Tibial artery (tissue), 4 donors: Measurements from ENCODE around the gene DHPS.

ENCODE experiments used
- DNase-seq, 2 donors: peaks; one replicate each; pipeline ENCODE4 v3.0.0-alpha.2; 2019
- H3K27ac ChIP-seq, 2 donors: fragments of 200-600 bp; sonication (generic) in 1 of 2; 1 replicate in 1 of 2; 2 replicates in 1 of 2; pipeline ENCODE4 v1.5.1; 2018 to 2019; ENCODE audit warnings: mild to moderate bottlenecking in 1 of 2
- H3K27me3 ChIP-seq, 2 donors: fragments of 200-600 bp; sonication (generic) in 1 of 2; one replicate each; pipeline versions ENCODE4 v1.5.1 to v1.6.0; 2016 to 2019
- H3K36me3 ChIP-seq, 3 donors: fragments of 200-600 bp; sonication (generic) in 2 of 3; one replicate each; pipeline ENCODE4 v1.5.1; 2016 to 2019; ENCODE audit warnings: mild to moderate bottlenecking in 2 of 3
- H3K4me1 ChIP-seq, 4 donors: fragments of 200-600 bp; sonication (generic) in 2 of 4; 1 replicate in 3 of 4; 2 replicates in 1 of 4; pipeline ENCODE4 v1.5.1; 2016 to 2019
- H3K4me3 ChIP-seq, 2 donors: fragments of 200-600 bp; sonication (generic) in 1 of 2; 1 replicate in 1 of 2; 2 replicates in 1 of 2; pipeline ENCODE4 v1.5.1; 2018 to 2019; ENCODE audit warnings: mild to moderate bottlenecking in 2 of 2
- H3K9me3 ChIP-seq, 3 donors: fragments of 200-600 bp; sonication (generic) in 1 of 3; one replicate each; pipeline ENCODE4 v1.5.1; 2016 to 2019
- CTCF ChIP-seq, 2 experiments: fragments of 200-600 bp in 1 of 2; fragments of 450-650 bp in 1 of 2; IDR thresholded peaks; one replicate each; pipeline ENCODE4 v1.5.1; 2017 to 2019; ENCODE audit warnings: antibody characterized with exemption in 2 of 2, mild to moderate bottlenecking in 1 of 2, moderate library complexity in 1 of 2
- intact Hi-C: fragments of 100-400 bp; cut with DNase I; formaldehyde crosslinking; loops from one replicate; pipeline ENCODE4 v1.15.0; 2023; ENCODE audit warnings: low total_unique reads

Gene DHPS

GRCh38 chr19:12695997-12696365 is 14.3 kb upstream of the DHPS start:
- H3K4me3 ChIP-seq: peak overlapping the region; percentile 66 to 93
- H3K36me3 ChIP-seq: peaks cover 4 to 14% (median 14%) of the 10 kb centered on the region in 3 donors
- DNase-seq: no peak
- H3K9me3 ChIP-seq: no peaks in the 10 kb centered on the region
- peaks cover 3 to 21% (median 14%) of the 10 kb centered on the region in 4 donors for H3K4me1 ChIP-seq
- no peaks in the 10 kb centered on the region for H3K27me3 ChIP-seq
- intact Hi-C loops: no loop called here
- TF ChIP-seq CTCF (IDR thresholded peaks at IDR 0.05): no peak
- H3K27ac ChIP-seq: peak overlapping the region; percentile 79 to 83

- Histone ChIP-seq H3K27ac (peak overlapping the region in 1 of 2 donors; percentile 79), H3K36me3 (peaks cover 0 to 9% (median 9%) of the 10 kb centered on the region in 3 donors), H3K4me3 (peak overlapping the region; percentile 66 to 93), H3K4me1 (peaks cover 3 to 21% (median 14%) of the 10 kb centered on the region in 4 donors), H3K27me3 (no peaks in the 10 kb centered on the region), H3K9me3 (no peaks in the 10 kb centered on the region)
- DNase-seq: no peak
- intact Hi-C loops: no loop called here
- no peak for TF ChIP-seq CTCF (IDR thresholded peaks at IDR 0.05)
Measured at GRCh38 chr19:12695514-12695913, 13.8 kb upstream of the DHPS start.

GRCh38 chr19:12695096-12695495 is 13.4 kb upstream of the DHPS start:
- TF ChIP-seq CTCF (IDR thresholded peaks at IDR 0.05): no peak

GRCh38 chr19:12694641-12695040 is 13.0 kb upstream of the DHPS start:
- Histone ChIP-seq H3K4me1 (peaks cover 3 to 21% (median 14%) of the 10 kb centered on the region in 4 donors), H3K27me3 (no peaks in the 10 kb centered on the region), H3K9me3 (no peaks in the 10 kb centered on the region), H3K36me3 (peaks cover 0 to 4% (median 2%) of the 10 kb centered on the region in 3 donors), H3K4me3 (no peak overlapping the region), H3K27ac (no peak overlapping the region)
- TF ChIP-seq CTCF (IDR thresholded peaks at IDR 0.05): no peak
- intact Hi-C loops: no loop called here
- no peak for DNase-seq

More at GRCh38 chr19:12695096-12695495, 13.4 kb upstream of the DHPS start:
- intact Hi-C loops: no loop called here
- no peak overlapping the region for H3K27ac ChIP-seq
- H3K4me3 ChIP-seq: no peak overlapping the region
- no peaks in the 10 kb centered on the region for H3K27me3 ChIP-seq
- no peaks in the 10 kb centered on the region for H3K9me3 ChIP-seq
- H3K4me1 ChIP-seq: peaks cover 3 to 21% (median 14%) of the 10 kb centered on the region in 4 donors
- H3K36me3 ChIP-seq: peaks cover 0 to 5% (median 5%) of the 10 kb centered on the region in 3 donors
- no peak for DNase-seq

GRCh38 chr19:12692960-12693359 is 11.3 kb upstream of the DHPS start:
- no peak for DNase-seq
- no peak for TF ChIP-seq CTCF (IDR thresholded peaks at IDR 0.05)
- intact Hi-C loops: no loop called here

More at GRCh38 chr19:12692960-12693359, 11.3 kb upstream of the DHPS start:
- no peak overlapping the region for H3K27ac ChIP-seq
- H3K27me3 ChIP-seq: no peaks in the 10 kb centered on the region
- H3K36me3 ChIP-seq: peaks cover 0 to 12% (median 0%) of the 10 kb centered on the region in 3 donors
- H3K4me3 ChIP-seq: no peak overlapping the region
- no peaks in the 10 kb centered on the region for H3K9me3 ChIP-seq
- H3K4me1 ChIP-seq: peaks cover 3 to 21% (median 14%) of the 10 kb centered on the region in 4 donors
